Prostate gland (tissue), 2 donors: ENCODE results near the gene DLK1. TPM values are rescaled to one million over a fixed set of nuclear protein-coding genes. Genes with fewer than 3 reads are reported as not detected.

Experiments
- DNase-seq: peaks from one replicate; pipeline ENCODE4 v3.0.0-alpha.2; 2019; ENCODE audit warnings: low spot score
- H3K27ac ChIP-seq, 2 donors: fragments of 200-600 bp; sonication (generic); 2 replicates each; pipeline ENCODE4 v1.5.1; 2017 to 2019
- H3K27me3 ChIP-seq: fragments of 200-600 bp; sonication (generic); replicated peaks from 2 replicates; pipeline ENCODE4 v1.5.1; 2019; ENCODE audit not compliant: insufficient read depth
- H3K36me3 ChIP-seq, 2 donors: fragments of 200-600 bp; sonication (generic); 1 replicate in 1 of 2; 2 replicates in 1 of 2; pipeline versions ENCODE4 v1.5.1 to v1.8.1; 2017 to 2019
- H3K4me1 ChIP-seq: fragments of 200-600 bp; sonication (generic); replicated peaks from 2 replicates; pipeline ENCODE4 v1.5.1; 2019
- H3K4me3 ChIP-seq, 2 donors: fragments of 200-600 bp; sonication (generic); 2 replicates each; pipeline ENCODE4 v1.5.1; 2017 to 2019
- H3K9me3 ChIP-seq: fragments of 200-600 bp; sonication (generic); 2 replicates; pipeline ENCODE4 v1.5.1; 2017
- POLR2A ChIP-seq: fragments of 450-650 bp; IDR thresholded peaks from one replicate; pipeline ENCODE4 v1.6.1; 2016; ENCODE audit warnings: antibody characterized with exemption, mild to moderate bottlenecking
- POLR2AphosphoS5 ChIP-seq: sonication (generic); formaldehyde crosslinking; IDR thresholded peaks from one replicate; pipeline ENCODE4 v1.6.1; 2017; ENCODE audit warnings: antibody characterized with exemption
- WGBS: methylation state at CpG from one replicate; pipeline ENCODE4 v1.1.5; 2018; 5-methylcytosine and 5-hydroxymethylcytosine counted together
- intact Hi-C: fragments of 100-400 bp; cut with DNase I; formaldehyde crosslinking; loops from one replicate; pipeline ENCODE4 v1.14.2; 2022
- total RNA-seq, 2 donors: library from RNA; depleted of rRNA; stranded (reverse); fragments of >200 nt; gene quantifications; one replicate each; pipeline ENCODE4 v1.1.0, GENCODE V29; 2016
- TF ChIP-seq, protein P1 (sequence below), 4 experiments: fragments of 200-600 bp in 2 of 4; fragments of 450-650 bp in 2 of 4; sonication (generic) in 2 of 4; IDR thresholded peaks; 1 replicate in 3 of 4; 2 replicates in 1 of 4; pipeline ENCODE4 v1.5.1; 2016 to 2019; ENCODE audit warnings: antibody characterized with exemption in 4 of 4, mild to moderate bottlenecking in 2 of 4, moderate library complexity in 2 of 4

Gene DLK1
- total RNA-seq, 2 donors from 2014 or later: 0.14 to 100.0 TPM

DNA sequence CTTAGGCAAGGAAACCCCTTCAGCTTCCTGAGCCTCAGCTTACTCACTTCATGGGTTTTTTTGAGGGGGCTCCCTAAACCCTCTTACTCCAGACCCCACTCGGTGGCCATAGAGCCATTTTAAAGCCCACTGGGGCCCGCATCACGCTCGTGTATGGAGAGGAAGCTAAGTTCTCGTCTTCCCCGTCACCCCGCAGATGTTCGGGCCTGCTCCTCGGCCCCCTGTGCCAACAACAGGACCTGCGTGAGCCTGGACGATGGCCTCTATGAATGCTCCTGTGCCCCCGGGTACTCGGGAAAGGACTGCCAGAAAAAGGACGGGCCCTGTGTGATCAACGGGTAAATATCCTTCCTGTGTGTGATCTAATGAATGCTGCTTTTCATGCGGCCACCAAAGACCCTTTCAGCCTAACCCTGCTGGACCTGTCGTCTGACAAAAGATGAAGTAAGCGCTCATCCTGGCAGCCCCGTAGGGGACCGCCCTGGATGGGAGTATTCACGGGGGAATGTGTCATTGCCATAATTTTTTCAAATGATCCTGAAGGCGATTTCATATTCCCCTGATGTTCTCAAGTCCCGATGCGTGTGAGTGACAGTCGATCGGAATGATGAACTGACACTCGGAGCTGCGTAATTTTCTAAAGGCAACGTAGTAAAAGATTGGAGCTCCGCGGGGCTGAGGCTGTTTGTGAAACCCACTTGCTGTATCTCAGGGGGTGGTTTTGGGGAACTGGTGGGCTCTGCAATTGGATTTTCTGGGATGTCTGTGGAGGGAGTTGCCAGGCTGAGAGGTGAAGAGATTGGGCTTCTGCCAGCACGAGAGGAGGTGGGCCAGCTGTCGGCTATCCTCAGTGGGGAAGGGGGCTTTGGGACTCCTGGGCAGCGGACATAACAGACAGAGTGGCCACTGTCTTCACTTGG is 5.4 kb downstream of the DLK1 start:
- Histone ChIP-seq H3K4me3 (no peak overlapping the region), H3K4me1 (no peaks in the 10 kb centered on the region), H3K27ac (no peak overlapping the region), H3K9me3 (no peaks in the 10 kb centered on the region), H3K36me3 (no peaks in the 10 kb centered on the region), H3K27me3 (peaks cover 14% of the 10 kb centered on the region)
- intact Hi-C loops: no loop called here
- no peak for DNase-seq
- TF ChIP-seq POLR2AphosphoS5 (no peak), POLR2A (no peak)
- TF ChIP-seq, protein P1, sequence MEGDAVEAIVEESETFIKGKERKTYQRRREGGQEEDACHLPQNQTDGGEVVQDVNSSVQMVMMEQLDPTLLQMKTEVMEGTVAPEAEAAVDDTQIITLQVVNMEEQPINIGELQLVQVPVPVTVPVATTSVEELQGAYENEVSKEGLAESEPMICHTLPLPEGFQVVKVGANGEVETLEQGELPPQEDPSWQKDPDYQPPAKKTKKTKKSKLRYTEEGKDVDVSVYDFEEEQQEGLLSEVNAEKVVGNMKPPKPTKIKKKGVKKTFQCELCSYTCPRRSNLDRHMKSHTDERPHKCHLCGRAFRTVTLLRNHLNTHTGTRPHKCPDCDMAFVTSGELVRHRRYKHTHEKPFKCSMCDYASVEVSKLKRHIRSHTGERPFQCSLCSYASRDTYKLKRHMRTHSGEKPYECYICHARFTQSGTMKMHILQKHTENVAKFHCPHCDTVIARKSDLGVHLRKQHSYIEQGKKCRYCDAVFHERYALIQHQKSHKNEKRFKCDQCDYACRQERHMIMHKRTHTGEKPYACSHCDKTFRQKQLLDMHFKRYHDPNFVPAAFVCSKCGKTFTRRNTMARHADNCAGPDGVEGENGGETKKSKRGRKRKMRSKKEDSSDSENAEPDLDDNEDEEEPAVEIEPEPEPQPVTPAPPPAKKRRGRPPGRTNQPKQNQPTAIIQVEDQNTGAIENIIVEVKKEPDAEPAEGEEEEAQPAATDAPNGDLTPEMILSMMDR (IDR thresholded peaks at IDR 0.05): no peak
- 93% methylated on average over 33 of the region's 34 CpGs for WGBS

DNA sequence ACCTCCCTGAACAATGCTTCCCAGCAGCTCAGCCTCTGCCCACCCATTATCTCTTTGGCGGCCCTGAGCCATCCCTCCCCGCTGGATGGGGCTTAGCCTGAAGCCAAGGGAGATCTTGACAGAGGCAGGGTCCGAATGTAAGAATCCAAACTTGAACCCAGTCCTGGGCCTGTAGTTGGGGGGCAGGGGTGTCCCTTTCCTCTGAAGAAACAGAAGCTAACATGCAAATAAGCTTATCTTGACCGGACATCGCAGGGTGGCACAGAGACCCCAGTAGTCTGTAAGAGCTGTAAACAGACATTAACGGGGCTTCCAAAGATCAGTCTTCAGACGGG is 6.0 kb downstream of the DLK1 start:
- TF ChIP-seq POLR2A (no peak), POLR2AphosphoS5 (no peak)
- TF ChIP-seq, protein P1 (IDR thresholded peaks at IDR 0.05): no peak
- Histone ChIP-seq H3K27me3 (peaks cover 8% of the 10 kb centered on the region), H3K9me3 (no peaks in the 10 kb centered on the region), H3K4me1 (no peaks in the 10 kb centered on the region), H3K27ac (no peak overlapping the region), H3K4me3 (no peak overlapping the region), H3K36me3 (no peaks in the 10 kb centered on the region)
- 85% methylated on average over 7 of the region's 7 CpGs for WGBS
- DNase-seq: no peak
- intact Hi-C loops: no loop called here

DNA sequence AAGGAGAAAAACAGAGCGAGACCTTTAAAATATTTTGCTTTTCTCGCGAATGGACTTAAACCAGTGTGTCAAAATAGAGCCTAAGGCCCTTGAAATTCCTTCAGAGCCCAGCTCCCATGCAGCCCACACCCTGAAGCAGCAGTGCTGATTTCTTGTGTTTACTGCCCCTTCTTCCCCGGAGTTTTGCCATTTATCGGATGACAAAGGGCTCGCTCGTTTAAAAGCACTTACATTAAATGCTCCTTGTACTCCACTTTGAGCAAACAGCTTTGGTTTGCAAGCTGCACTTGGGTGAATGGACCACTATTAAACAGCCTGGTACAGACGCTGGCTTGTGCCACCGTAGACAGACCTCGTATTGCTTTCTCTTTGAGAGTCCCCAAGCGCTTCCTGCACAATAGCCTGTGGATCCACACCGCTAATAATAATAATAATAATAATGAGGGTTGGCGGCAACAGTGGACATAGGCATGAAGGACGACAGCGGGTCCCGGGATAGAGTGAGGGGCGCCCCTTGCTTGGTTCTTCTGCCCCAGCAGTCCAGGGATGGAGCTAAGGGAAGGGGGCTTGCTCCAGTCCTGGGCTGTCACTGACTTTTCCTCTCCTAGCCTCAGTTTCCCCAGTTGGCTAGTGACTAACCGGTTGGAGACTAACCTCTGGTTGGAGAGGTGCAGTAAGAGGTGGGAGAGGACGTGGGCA is 6.6 kb downstream of the DLK1 start:
- no peaks in the 10 kb centered on the region for H3K36me3 ChIP-seq
- no peak overlapping the region for H3K4me3 ChIP-seq
- no peaks in the 10 kb centered on the region for H3K4me1 ChIP-seq
- peaks cover 6% of the 10 kb centered on the region for H3K27me3 ChIP-seq
- intact Hi-C loops: no loop called here
- TF ChIP-seq POLR2A (no peak), POLR2AphosphoS5 (no peak)
- TF ChIP-seq, protein P1 (IDR thresholded peaks at IDR 0.05): no peak
- no peak for DNase-seq
- 62% methylated on average over 19 of the region's 19 CpGs for WGBS
- H3K27ac ChIP-seq: no peak overlapping the region
- H3K9me3 ChIP-seq: no peaks in the 10 kb centered on the region

DNA sequence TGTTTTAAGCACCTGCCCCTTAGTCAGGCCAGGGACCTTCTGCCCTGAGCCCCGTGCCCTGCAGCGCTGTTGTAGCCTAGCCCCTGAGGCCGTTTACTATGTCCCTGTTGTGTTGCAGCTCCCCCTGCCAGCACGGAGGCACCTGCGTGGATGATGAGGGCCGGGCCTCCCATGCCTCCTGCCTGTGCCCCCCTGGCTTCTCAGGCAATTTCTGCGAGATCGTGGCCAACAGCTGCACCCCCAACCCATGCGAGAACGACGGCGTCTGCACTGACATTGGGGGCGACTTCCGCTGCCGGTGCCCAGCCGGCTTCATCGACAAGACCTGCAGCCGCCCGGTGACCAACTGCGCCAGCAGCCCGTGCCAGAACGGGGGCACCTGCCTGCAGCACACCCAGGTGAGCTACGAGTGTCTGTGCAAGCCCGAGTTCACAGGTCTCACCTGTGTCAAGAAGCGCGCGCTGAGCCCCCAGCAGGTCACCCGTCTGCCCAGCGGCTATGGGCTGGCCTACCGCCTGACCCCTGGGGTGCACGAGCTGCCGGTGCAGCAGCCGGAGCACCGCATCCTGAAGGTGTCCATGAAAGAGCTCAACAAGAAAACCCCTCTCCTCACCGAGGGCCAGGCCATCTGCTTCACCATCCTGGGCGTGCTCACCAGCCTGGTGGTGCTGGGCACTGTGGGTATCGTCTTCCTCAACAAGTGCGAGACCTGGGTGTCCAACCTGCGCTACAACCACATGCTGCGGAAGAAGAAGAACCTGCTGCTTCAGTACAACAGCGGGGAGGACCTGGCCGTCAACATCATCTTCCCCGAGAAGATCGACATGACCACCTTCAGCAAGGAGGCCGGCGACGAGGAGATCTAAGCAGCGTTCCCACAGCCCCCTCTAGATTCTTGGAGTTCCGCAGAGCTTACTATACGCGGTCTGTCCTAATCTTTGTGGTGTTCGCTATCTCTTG is 7.6 kb downstream of the DLK1 start:
- 92% methylated on average over 34 of the region's 52 CpGs for WGBS
- Histone ChIP-seq H3K27me3 (peaks cover 3% of the 10 kb centered on the region), H3K27ac (no peak overlapping the region), H3K9me3 (no peaks in the 10 kb centered on the region), H3K4me3 (no peak overlapping the region), H3K4me1 (no peaks in the 10 kb centered on the region), H3K36me3 (no peaks in the 10 kb centered on the region)
- DNase-seq: no peak
- no peak for TF ChIP-seq POLR2A
- TF ChIP-seq, protein P1 (IDR thresholded peaks at IDR 0.05): no peak
- no peak for TF ChIP-seq POLR2AphosphoS5
- intact Hi-C loops: no loop called here
